ENCODE measurements around the gene EIF3L.
A peak's percentile ranks its signal among the peaks of the same experiment; 100 is the strongest.

Gene EIF3L

DNA sequence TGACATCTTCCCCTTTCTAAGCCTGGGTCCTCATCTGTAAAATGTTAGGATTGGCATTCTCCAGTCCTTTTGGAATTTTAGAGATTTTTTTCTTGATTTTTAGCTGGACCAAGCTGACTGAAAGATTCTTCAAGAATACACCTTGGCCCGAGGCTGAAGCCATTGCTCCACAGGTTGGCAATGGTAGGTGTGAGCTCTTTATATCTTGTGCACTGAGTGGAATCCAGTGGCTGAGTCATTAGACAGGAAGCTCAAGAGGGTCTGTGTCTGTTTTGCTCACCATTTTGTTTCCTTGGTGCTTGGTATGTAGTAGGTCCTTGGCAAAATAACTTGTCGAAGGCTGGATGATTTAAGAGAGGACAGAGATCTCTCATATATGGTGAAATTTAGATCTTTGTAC, 6.2 kb downstream of the EIF3L start:
- no peak for DNase-seq

DNA sequence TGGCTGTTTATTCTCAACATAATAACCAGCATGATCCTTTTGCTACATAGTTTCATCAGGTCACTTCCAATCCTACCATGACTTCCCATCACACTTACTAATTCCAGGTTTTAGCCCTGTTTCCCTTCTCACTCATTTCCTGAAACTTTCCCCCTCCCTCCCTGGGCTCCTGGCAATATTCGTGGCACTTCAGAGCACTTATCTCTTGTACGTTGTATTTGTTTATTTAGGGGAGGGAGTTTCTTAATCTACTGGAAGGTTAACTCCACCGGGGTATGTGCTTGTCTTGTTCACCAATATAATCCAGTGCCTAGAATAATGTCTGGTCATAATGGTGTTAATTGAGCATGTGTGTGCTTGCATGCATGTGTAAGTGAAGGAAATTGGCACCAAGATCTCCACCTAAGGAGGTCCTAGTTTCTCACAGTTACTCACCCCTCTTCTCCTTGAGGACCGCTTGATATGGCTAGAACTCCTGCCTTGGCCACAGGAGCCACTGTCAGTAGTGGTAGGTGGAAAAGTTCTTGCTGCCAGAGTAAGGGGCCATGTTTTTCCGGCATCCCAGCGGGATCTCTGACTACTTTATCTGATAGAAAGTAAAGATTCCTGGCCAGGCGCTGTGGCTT, 11.7 kb downstream of the EIF3L start:
- DNase-seq: no peak

DNA sequence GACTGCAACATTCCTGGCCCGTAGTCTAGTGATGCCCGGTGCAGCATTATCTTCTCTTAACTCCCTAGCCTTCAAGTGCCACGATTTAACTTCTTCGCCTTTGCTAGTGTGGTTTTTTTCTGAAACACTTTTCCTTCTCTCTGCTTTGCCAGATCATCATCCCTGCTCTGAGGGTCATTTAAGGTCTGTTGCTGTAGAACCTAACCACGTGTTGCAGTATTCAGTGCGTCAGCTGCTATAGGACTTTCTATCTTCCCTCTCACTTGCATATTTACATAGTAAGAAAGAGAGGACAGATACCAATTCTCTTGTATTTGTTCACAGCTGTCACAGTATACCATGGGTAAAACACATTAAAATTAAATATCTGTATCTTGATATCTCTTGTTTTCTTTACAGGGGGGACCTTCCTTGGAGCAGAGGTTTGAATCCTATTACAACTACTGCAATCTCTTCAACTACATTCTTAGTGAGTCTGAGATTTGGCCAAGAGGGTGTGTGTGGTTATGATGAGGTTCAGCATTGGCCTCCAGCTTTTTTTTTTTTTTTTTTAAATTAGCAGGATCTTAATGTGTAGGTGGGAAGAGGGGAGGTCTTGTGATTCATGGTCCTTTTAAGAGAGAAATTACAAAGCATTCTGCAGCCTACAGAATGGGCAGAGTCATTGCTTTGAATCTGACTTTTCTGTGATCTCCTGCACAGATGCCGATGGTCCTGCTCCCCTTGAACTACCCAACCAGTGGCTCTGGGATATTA, 13.5 kb downstream of the EIF3L start:
- no peak for DNase-seq

DNA sequence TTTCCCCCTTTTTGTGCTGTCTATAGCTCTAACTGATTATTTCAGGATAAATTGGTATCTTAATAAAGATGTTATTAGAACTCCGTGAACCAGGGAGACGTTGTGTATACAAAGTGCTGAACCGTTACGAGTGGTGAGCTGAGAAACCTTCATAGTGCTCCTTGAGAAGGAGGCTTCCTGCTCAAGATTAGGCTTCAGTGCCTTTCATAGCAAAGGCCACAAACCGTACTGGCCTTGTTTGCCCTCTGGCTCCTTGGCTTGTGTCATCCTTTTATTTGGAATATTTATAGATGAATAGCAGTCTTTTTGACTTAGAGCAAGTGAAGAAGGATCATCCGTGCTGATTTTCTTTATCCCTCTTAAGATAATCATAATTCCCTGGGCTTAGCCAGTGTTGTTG, 16.3 kb downstream of the EIF3L start:
- DNase-seq: no peak

DNA sequence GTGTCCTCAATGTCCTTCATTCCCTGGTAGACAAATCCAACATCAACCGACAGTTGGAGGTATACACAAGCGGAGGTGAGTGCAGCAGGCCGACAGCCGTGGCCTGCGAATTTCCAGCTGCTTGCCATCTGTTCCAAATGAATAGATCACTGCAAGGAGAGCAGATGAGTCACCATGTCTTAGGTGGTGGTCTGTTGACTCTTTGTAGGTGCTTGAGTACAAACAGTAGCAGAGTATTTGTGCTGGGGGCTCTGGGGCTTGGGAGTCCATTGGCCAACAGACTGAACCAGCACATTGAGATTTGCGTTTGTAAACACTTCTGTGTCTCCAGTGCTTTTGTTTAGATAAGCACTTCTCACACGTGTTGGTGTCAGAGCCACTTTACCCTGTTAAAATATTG, 21.1 kb downstream of the EIF3L start:
- DNase-seq: no peak

DNA sequence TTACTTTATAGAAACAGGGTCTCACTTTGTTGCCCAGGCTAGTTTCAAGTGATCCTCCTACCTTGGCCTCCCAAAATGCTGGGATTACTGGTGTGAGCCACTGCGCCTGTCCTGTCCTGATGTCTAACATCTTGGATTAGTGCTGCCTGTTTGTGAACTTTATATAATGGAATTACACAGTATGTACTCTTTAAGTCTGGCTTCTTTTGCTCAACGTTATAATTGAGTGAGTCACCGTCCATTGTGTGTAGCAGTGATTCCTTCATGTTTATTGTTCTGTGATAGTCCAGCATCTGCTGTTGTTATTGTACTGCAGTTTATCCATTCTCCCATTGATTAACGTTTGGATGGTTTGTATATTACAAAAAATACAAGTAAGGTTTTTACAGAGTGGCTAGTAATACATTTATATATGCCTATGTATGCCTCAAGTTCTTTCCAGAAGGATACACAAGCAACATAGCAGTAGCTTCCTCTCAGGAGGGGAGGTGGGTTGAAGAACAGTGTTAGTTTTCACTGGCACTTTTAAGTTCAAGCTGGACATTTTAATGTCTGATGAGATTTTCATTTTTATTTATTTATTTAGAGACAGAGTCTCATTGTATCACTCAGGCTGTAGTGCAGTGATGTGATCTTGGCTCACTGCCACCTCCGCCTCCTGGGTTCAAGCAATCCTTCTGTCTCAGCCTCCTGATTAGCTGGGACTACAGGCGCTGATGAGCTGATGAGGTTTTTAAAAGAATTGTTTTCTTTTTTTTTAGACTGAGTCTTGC, 31.6 kb downstream of the EIF3L start:
- no peak for DNase-seq

DNA sequence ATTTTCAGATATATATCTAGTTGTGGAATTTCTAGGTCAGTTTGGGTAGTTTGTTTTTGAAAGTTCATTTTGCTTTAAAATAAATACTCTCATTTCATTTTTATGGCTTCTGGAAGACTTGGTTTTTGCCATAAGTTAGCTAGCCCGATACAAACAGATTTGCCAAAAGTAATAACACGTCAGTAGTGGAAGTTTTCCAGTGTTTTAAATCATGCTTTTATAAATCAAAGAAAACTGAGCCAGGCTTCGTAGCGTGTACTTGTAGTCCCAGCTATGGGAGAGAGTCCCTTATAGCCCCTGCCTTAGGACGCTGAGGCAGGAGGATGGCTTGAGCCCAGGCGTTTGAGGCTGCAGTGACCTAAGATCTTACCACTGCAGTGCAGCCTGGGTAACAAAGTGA, 35.2 kb downstream of the EIF3L start:
- no peak for DNase-seq

DNA sequence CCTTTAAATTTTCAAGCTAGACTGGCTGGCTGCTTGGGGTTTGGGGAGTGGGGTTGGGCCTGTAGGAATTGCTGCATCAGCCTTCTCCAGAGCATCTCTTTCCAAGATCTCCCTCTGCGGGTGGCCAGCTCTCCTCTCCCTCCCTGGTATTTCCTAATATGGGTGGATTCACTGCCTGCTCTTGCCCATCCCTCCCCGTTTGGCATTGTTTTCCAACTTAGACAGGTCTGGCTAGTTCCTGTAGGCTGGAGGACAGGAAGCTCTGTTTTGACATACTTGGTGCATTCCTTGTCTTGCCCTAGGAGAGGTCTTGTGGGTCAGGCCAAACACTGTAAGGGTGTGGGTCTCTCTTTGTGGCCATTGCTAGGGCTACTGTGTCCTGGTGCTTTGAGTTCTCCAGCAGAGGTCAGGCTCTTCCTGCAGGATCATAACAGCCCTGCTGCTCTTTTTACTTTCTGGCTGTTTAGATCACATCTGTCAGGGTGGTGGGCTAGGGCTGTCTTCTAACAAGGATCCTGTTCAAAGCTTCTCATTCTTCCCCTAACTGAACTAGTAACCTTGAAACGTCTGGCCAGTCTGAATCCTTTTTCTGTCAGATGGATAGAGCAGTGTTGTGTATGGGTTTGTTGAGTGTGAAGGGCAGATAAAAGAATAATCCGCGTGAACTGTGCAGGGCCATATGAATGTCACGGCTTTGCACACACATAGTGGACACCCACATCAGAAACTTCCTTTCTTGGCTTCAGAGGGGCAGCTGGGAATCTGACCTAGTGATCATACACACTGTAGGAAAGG, 38.6 kb downstream of the EIF3L start:
- no peak for DNase-seq

DNA sequence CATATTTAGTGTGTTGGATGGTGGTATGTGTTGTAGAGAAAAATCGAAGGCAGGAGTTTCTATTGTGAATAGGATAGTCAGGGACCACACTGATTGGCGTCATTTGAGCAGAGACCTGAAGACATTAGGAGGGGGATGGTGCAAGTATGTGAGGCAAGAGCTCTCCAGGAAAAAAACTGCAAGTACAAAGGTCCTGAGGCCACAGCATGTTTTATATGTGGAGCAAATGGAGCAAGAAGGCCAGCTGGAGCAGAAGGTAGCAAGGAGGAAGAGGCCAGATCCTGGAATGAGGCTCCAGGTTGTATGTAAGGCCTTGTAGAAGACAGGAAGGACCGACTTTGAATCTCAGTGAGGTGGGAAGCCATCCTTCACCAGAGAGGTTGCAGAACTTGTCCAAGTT, 42.7 kb downstream of the EIF3L start:
- DNase-seq: no peak

DNA sequence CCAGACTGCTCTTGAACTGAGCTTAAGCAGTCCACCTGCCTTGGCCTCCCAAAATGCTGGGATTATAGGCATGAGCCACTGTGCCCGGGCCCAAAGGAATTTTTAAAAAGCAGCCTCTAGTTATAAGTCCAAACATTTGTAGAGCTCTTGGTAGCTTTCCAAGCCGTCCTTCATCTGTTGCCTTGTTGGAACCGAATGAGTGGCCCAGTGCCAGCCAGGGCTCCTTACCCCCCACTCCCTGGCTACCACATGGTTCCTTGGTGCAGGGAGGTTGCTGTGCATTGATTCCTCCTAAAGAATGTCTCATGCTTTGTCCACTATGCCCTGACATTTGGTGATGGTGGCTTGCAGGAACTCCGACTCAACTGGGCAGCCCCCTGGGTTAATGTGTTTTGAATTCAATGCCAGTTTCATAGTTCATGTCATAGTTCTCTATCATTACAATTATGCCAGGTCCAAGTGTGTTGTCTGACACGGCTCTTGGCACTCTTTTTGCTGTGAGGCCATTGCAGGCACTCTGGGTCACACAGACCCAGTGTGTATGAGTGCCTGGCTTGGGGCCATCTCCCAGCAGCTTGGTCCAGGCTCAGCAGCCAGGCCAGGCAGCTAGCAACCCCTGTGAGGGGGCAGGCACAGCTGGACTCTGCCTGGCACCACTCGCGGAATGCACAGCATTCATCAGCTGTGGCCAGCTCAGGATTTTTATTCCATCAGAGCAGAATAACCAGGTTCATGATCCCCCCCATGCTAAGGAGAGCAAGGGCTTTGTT, 43.5 kb downstream of the EIF3L start:
- no peak for DNase-seq

DNA sequence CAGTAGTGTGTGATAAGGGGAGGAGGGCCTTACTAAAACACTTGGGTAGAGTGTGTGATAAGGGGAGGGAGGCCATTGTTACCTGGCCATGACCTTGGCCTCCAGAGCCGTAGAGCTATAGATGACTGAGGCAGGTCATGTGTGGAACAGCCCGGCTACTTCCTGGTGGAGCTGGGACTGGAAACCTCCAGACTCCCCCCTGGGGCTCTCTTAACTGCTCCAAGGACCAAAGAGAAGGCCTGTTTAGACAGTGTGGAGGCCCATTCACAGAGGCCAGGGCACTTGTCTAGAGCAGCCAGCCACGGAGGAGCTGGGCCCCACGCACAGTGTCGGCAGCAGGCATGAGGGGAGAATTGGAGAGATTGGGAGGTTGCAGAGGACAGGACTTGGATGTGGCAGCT, 44.4 kb downstream of the EIF3L start:
- no peak for DNase-seq

DNA sequence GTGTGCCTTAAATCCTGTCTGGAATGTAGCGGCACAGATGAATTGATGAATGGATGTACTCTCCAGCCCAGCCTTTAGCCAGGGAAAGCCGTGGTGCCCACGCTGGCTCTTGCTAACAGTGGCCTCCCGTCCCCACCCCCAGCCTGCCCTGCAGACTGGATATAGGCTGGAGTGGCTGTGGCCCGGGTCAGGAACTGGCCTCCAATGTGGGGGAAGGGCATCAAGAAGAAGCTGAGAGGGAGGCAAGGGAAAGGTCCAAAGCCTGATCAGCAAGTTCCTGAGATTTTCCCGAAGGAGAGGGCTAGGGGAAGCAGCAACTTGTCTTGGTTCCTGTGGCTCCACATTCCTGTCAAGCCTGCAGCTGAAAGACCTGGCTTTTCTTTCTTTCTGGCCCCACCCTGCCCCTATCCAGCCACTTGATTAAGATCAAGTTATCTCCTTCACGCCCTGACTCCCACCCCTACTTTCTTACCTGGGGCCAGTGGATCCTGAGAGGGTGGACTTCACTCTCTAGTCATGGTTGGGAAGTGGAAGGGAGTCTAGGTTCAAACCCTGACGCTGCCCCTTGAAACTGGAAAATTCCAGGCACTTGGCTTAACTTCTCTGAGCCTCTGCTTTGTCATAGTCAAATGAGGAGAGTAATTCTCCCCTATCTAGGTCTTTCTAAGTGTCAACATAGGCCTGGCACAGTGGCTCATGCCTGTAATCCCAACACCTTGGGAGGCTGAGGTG, 45.9 kb downstream of the EIF3L start:
- no peak for DNase-seq

DNA sequence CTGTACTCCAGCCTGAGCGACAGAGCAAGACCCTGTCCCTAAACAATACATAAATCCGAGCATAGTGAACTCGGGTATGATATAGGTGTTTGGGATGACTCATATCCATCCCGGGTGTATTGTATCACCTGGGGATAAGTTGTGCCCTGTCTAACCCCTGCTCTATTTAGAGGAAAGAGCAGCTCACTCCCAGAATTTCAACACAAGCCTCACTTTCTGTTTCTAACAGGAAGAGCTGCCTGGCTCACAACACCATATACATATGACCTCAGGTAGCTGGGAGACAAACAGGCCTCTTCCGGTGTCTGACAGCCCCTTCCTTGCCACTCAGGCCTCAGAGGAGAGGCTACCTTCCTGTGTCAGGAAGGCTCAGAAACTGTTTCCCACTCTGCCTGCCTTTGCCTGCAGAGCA, 47.0 kb downstream of the EIF3L start:
- DNase-seq: peak; percentile 38

DNA sequence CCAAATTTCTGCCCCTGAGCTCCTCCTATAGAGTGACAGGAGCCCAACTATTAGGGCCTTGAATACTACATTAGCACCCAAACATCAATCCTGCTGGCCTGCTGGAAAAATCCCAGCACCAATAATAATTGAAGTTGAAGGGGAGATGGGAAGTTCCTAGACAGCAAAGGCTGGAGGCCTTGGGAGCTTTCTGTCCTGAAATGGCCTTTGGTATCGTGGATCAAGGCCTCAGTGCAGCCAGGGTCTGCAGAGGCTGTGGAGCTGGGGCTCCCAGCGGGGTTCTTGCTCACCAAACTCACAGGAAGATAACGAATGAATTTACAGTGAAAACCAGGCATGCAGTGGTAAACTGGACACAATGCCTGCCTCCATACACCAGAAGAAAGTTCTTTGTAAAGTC, 47.7 kb downstream of the EIF3L start:
- no peak for DNase-seq

DNA sequence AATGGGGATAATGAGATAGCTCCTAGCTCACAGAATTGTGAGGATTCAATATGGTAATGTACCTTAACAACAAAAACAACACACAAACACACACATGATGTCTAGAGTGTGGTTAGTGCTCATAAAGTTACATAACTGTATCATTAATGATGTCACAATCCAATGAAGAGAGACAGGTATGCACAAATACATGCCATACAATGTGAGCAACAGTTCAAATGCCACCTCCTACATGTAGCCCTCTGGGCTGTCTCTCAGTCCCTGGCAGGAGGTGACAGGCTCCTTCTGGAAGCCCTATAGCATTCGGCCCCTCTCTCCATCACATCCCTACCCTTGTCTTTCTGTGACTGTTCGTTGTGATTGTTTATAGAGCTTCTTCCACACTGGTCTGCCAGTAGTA, 48.6 kb downstream of the EIF3L start:
- no peak for DNase-seq

DNA sequence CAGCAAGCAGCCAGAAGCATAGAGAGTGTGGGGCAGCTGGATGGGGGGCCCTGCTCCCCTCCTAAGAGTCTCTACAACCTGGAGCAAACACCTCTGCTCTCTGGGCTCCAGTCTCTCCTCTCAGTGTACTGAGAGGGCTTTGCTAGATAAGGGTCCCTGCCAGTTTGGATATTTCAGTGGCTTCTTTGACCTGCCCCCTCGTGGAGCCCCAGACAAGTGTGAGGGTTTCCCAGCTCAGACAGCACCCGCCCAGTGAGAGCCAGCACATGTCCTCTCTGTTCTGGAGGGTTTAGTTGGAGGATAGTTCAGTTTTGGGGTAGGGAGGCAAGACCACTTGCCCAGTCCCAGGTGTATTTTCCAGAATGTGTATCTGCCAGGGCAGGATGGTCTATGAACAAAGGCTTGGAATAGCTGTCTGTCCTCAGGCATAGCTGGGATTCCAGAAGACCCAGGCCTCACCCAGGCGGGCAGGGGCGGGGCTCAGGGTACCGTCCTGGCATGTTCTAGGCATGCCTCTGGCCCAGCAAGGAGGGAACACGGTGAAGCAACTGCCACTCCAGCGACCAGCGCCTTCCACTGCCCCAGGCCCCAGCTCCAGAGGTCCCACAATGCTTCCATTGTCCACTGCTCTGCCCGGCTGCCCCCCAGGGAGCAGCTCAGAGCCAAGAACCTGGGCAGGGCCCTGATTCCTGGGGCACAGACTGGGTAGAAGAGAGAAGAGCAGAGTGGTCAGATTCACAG, 49.4 kb downstream of the EIF3L start:
- DNase-seq: peak; percentile 45

DNA sequence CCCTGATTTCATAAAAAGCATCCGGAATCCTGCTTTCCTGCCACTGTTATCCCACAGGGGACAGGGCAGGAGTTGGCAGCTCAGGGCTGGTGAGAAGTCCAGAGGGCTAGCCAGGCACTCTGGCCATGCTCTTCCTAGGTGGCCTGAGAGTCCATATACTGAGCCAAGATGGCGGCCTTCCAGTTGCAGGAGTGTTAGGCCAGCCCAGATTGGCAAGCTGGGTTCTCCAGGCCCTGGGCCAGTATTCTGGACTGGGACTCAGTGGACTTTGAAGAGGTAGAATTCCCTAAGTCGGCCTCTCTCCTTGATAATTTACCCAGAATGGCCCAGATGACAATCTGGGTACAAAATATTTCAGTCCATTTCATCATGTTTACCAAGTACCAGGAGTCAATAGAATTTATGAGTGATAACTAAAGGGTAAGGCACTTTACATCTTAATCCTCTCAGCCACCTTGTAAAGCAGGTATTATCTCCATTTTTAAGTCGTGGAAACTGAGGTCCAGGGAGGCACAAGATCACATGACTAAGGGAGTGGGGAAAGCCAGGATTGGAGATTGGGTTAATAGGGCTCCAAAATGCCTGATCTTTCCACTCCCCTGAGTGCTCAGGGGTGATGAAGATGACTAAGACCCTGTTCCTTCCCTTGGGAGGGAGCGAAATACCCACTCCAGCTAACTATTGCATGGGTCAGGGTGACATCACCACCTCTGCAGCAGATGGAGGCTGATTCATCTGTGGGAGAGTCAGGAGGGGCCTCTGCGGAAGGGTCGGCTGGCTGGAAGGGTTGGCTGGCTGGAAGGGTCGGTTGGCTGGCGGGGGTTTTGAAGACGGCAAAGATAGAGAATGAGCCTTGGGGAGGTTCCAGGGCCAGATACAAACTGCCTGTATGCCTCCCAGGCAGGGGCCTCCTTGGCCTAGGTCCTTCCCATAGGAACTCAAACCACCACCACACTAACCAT, 55.6 kb downstream of the EIF3L start:
- no peak for DNase-seq

DNA sequence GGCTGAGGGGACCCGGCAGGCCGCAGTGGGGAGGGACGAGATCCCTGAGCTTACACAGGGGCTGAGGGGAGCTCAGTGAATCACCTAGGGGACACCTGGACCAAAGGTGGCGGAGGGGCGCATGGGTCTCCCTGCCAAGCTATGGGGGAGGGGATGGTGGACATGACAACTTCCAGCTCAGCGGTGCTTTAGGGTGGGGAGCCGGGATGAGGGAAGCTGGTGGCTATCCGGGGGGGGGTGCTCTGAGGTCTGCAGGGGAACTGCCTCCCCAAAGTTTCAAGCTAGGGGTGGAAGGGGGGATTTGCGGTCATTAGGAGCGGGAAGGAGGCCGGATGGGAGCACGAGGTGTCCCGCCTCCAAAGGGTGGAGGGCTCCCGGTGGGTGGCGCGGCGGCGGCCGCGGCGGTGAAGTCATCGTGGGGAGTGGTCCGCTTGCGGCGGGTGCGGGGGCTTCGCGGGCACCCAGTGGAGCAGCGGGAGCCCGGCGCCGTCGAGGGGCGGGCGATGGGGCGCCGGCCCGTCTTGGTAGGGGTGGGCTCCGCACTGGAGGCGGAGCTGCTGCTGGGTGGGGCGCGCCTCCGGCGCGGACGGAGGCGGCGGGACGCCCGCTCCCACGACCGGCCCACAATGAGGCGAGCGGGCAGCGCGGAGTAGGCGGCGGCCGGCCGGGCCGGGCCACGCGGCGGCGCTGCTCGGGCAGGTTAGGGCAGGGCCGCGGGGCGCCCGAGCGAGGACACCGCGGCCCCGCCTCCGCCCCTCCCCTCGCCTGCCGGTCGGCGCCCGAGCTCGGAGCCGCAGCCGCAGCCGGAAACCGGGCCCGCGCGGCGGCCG, 56.5 kb downstream of the EIF3L start, which contains the start of gene MICALL1:
TSS of gene MICALL1 (plus strand) at position 764 of the 830 bp plus-strand sequence. CDS start 126 bp downstream, outside the sequence.
- peak; percentile 79 for DNase-seq

All from hematopoietic multipotent progenitor cell treated with erythropoietin and hydrocortisone succinate and interleukin-3 and kit ligand, for 6 days (in vitro differentiated cells).